GM10847 (cell line): ENCODE results near the gene FXN.

ENCODE experiments used
- POLR2A ChIP-seq: IDR thresholded peaks from 2 replicates; pipeline ENCODE4 v1.6.1; 2011; ENCODE audit not compliant: insufficient read length; ENCODE audit errors: extremely low read depth

Gene FXN

GRCh38 chr9:69081261-69081660 is 45.7 kb downstream of the FXN start:
- TF ChIP-seq POLR2A, result no peak

- TF ChIP-seq POLR2A, result no peak
Measured at GRCh38 chr9:69083321-69083720, 47.8 kb downstream of the FXN start.

- TF ChIP-seq POLR2A, result no peak
Measured at GRCh38 chr9:69085569-69086283, 50.2 kb downstream of the FXN start.

GRCh38 chr9:69086312-69086711 is 50.8 kb downstream of the FXN start:
- no peak for TF ChIP-seq POLR2A

- no peak for TF ChIP-seq POLR2A
Measured at GRCh38 chr9:69086769-69087168, 51.2 kb downstream of the FXN start.

- no peak for TF ChIP-seq POLR2A
Measured at GRCh38 chr9:69089082-69089481, 53.5 kb downstream of the FXN start.

GRCh38 chr9:69089491-69089890 is 53.9 kb downstream of the FXN start:
- TF ChIP-seq POLR2A, result no peak

GRCh38 chr9:69090140-69090750 is 54.7 kb downstream of the FXN start:
- no peak for TF ChIP-seq POLR2A

GRCh38 chr9:69090946-69091345 is 55.4 kb downstream of the FXN start:
- TF ChIP-seq POLR2A, result no peak

GRCh38 chr9:69093471-69094103 is 58.0 kb downstream of the FXN start:
- TF ChIP-seq POLR2A, result no peak

- TF ChIP-seq POLR2A, result no peak
Measured at GRCh38 chr9:69097064-69097463, 61.5 kb downstream of the FXN start.

- TF ChIP-seq POLR2A, result no peak
Measured at GRCh38 chr9:69097923-69098593, 62.5 kb downstream of the FXN start.

- no peak for TF ChIP-seq POLR2A
Measured at GRCh38 chr9:69104830-69105527, 69.4 kb downstream of the FXN start.

GRCh38 chr9:69107771-69108170 is 72.2 kb downstream of the FXN start:
- no peak for TF ChIP-seq POLR2A

GRCh38 chr9:69109152-69109551 is 73.6 kb downstream of the FXN start:
- no peak for TF ChIP-seq POLR2A

GRCh38 chr9:69115621-69116020 is 80.1 kb downstream of the FXN start:
- TF ChIP-seq POLR2A, result no peak

- TF ChIP-seq POLR2A, result no peak
Measured at GRCh38 chr9:69118656-69119055, 83.1 kb downstream of the FXN start.
